RWPE2 (cell line): ENCODE results near the gene SLC1A2.

Experiments used
- ATAC-seq: fragments of 200-7000 bp; cut with Tn5 transposase; 3 replicates; pipeline ENCODE4 v1.9.1; 2021; ENCODE audit warnings: low read depth
- DNase-seq: peaks from one replicate; pipeline ENCODE4 v3.0.0-alpha.2; 2020; ENCODE audit warnings: low spot score
- H3K27ac ChIP-seq: fragments of 450-650 bp; 2 replicates; pipeline ENCODE4 v1.5.1; 2017; ENCODE audit warnings: mild to moderate bottlenecking; ENCODE audit not compliant: poor library complexity, severe bottlenecking
- H3K27me3 ChIP-seq: fragments of 250-450 bp; sonication (Bioruptor Pico); 2 replicates; pipeline ENCODE4 v1.5.1; 2021; ENCODE audit warnings: mild to moderate bottlenecking, moderate library complexity; ENCODE audit not compliant: insufficient read depth, poor library complexity, severe bottlenecking
- H3K36me3 ChIP-seq: fragments of 250-450 bp; sonication (Bioruptor Pico); 2 replicates; pipeline ENCODE4 v1.5.1; 2020; ENCODE audit warnings: low read depth, mild to moderate bottlenecking, moderate library complexity
- H3K4me1 ChIP-seq: fragments of 250-450 bp; sonication (Bioruptor Pico); 2 replicates; pipeline ENCODE4 v1.5.1; 2021; ENCODE audit warnings: mild to moderate bottlenecking, moderate library complexity; ENCODE audit not compliant: insufficient read depth, poor library complexity, severe bottlenecking
- H3K4me3 ChIP-seq: fragments of 250-450 bp; sonication (Bioruptor Pico); 2 replicates; pipeline ENCODE4 v1.5.1; 2021; ENCODE audit warnings: mild to moderate bottlenecking, moderate library complexity; ENCODE audit not compliant: severe bottlenecking
- H3K9me3 ChIP-seq: fragments of 250-450 bp; sonication (Bioruptor Pico); 2 replicates; pipeline ENCODE4 v1.5.1; 2021; ENCODE audit warnings: mild to moderate bottlenecking, moderate library complexity; ENCODE audit not compliant: severe bottlenecking
- TF ChIP-seq, protein P1 (sequence below): fragments of 450-650 bp; IDR thresholded peaks from one replicate; pipeline ENCODE4 v1.5.1; 2017; ENCODE audit warnings: mild to moderate bottlenecking, moderate library complexity; ENCODE audit not compliant: poor library complexity, severe bottlenecking

SLC1A2 gene

DNA sequence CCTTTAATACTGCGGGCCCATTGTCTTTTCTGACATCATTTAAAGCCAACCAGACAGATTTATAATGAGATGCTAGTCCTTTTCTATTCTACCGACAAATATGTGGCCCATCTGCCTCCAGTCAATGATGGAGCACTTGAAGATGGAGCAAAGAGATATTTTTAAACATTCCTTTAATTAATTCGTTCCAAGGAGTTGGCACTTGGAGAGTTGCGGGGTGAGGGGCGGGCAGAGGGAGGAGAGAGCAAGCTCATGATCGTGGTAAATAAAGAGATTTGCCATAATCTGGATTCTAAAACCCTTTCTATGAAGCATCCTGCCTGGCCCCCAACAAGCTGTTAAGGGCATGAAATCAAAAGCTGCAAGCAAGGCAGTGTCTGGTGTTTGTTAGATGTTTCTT is 5.0 kb downstream of the SLC1A2 start:
- ATAC-seq: no peak
- DNase-seq: no peak
- Histone ChIP-seq H3K4me1 (no peaks in the 10 kb centered on the region), H3K27me3 (peaks cover 60% of the 10 kb centered on the region), H3K27ac (no peak overlapping the region), H3K36me3 (no peaks in the 10 kb centered on the region), H3K4me3 (no peak overlapping the region), H3K9me3 (no peaks in the 10 kb centered on the region)
- TF ChIP-seq, protein P1, sequence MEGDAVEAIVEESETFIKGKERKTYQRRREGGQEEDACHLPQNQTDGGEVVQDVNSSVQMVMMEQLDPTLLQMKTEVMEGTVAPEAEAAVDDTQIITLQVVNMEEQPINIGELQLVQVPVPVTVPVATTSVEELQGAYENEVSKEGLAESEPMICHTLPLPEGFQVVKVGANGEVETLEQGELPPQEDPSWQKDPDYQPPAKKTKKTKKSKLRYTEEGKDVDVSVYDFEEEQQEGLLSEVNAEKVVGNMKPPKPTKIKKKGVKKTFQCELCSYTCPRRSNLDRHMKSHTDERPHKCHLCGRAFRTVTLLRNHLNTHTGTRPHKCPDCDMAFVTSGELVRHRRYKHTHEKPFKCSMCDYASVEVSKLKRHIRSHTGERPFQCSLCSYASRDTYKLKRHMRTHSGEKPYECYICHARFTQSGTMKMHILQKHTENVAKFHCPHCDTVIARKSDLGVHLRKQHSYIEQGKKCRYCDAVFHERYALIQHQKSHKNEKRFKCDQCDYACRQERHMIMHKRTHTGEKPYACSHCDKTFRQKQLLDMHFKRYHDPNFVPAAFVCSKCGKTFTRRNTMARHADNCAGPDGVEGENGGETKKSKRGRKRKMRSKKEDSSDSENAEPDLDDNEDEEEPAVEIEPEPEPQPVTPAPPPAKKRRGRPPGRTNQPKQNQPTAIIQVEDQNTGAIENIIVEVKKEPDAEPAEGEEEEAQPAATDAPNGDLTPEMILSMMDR: no peak

DNA sequence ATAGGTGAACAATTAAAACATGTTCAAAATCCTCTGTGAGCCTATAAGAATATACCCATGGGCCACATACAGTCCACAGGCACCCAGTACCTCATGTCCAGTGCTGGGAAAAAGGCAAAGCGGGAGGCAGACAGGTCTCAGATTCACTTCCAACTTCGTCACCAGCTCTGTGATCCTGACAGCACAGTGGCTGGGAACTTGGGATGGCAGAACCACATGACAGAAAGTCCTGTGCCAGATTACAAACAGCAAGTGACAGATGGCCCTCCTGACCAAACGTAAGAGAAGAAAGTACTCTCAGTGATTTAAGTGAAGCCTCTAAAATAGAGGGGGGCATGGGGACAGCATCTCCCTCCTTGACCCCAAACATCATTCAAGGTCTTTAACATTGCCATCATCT is 5.8 kb downstream of the SLC1A2 start:
- H3K36me3 ChIP-seq: no peaks in the 10 kb centered on the region
- no peaks in the 10 kb centered on the region for H3K4me1 ChIP-seq
- H3K4me3 ChIP-seq: no peak overlapping the region
- DNase-seq (no peak), ATAC-seq (no peak)
- peaks cover 53% of the 10 kb centered on the region for H3K27me3 ChIP-seq
- H3K27ac ChIP-seq: no peak overlapping the region
- no peaks in the 10 kb centered on the region for H3K9me3 ChIP-seq
- TF ChIP-seq, protein P1: no peak

- TF ChIP-seq, protein P1: peak; percentile 66
- Histone ChIP-seq H3K27me3 (peaks cover 40% of the 10 kb centered on the region), H3K4me1 (no peaks in the 10 kb centered on the region), H3K27ac (no peak overlapping the region), H3K4me3 (no peak overlapping the region), H3K9me3 (no peaks in the 10 kb centered on the region), H3K36me3 (no peaks in the 10 kb centered on the region)
- ATAC-seq: peak; percentile 38; the same call in 1 of the 3 replicates
- DNase-seq: no peak
Observed at GRCh38 chr11:35412285-35412684, 7.1 kb downstream of the SLC1A2 start.

- DNase-seq: no peak
- ATAC-seq: no peak
- TF ChIP-seq, protein P1: no peak
- H3K9me3 ChIP-seq: no peaks in the 10 kb centered on the region
- no peak overlapping the region for H3K4me3 ChIP-seq
- H3K27ac ChIP-seq: no peak overlapping the region
- no peaks in the 10 kb centered on the region for H3K4me1 ChIP-seq
- H3K27me3 ChIP-seq: no peaks in the 10 kb centered on the region
- no peaks in the 10 kb centered on the region for H3K36me3 ChIP-seq
Observed at GRCh38 chr11:35407041-35407440, 12.3 kb downstream of the SLC1A2 start.

GRCh38 chr11:35404388-35404775 is 15.0 kb downstream of the SLC1A2 start:
- Histone ChIP-seq H3K36me3 (no peaks in the 10 kb centered on the region), H3K4me1 (no peaks in the 10 kb centered on the region), H3K27ac (no peak overlapping the region), H3K27me3 (no peaks in the 10 kb centered on the region), H3K9me3 (no peaks in the 10 kb centered on the region), H3K4me3 (no peak overlapping the region)
- DNase-seq: no peak
- ATAC-seq: no peak
- TF ChIP-seq, protein P1: peak; percentile 53
